Measurements from ENCODE around the gene ASCL3.

ASCL3 gene

GRCh38 chr11:8947230-8947943 is 4.6 kb upstream of the ASCL3 start:
- Histone ChIP-seq H3K36me3 (ENCODE audit: low read length) (peaks cover 32% of the 10 kb centered on the region), H3K4me3 (ENCODE audit: insufficient read depth, low read length, poor library complexity, severe bottlenecking) (no peak overlapping the region), H3K4me2 (ENCODE audit: low read depth, low read length, poor library complexity, severe bottlenecking) (no peak overlapping the region), H2AFZ (ENCODE audit: low read depth, low read length, severe bottlenecking) (no peak overlapping the region), H3K9ac (ENCODE audit: low read length) (no peak overlapping the region), H3K9me2 (replicated peaks; ENCODE audit: insufficient read depth, low read length) (no peaks in the 10 kb centered on the region), H3F3A (ENCODE audit: insufficient read depth) (no peaks in the 10 kb centered on the region; the same call in 1 of the 2 replicates), H3K9me3 (ENCODE audit: insufficient read depth, low read length) (no peaks in the 10 kb centered on the region), H3K27ac (ENCODE audit: low read depth, low read length) (no peak overlapping the region), H3K79me2 (ENCODE audit: insufficient read depth, low read length) (no peaks in the 10 kb centered on the region), H3K27me3 (ENCODE audit: low read length) (no peaks in the 10 kb centered on the region), H4K20me1 (ENCODE audit: low read depth, low read length) (peaks cover 7% of the 10 kb centered on the region; the same call in 1 of the 2 replicates)
- no peak for TF ChIP-seq CTCF (IDR thresholded peaks at IDR 0.05; ENCODE audit: insufficient read depth, low read length, poor library complexity, severe bottlenecking)
- no peak for TF ChIP-seq EZH2phosphoT487 (conservative IDR thresholded peaks at IDR 0.05; ENCODE audit: low read length)

GRCh38 chr11:8941341-8942103 is 1.3 kb downstream of the ASCL3 start:
- H3K27ac ChIP-seq (ENCODE audit: low read depth, low read length): no peak overlapping the region
- no peaks in the 10 kb centered on the region for H3K36me3 ChIP-seq (ENCODE audit: low read length)
- TF ChIP-seq EZH2phosphoT487 (conservative IDR thresholded peaks at IDR 0.05; ENCODE audit: low read length) (no peak), CTCF (IDR thresholded peaks at IDR 0.05; ENCODE audit: insufficient read depth, low read length, poor library complexity, severe bottlenecking) (no peak)
- H3K4me2 ChIP-seq (ENCODE audit: low read depth, low read length, poor library complexity, severe bottlenecking): no peak overlapping the region
- no peak overlapping the region for H2AFZ ChIP-seq (ENCODE audit: low read depth, low read length, severe bottlenecking)
- no peak overlapping the region for H3K4me3 ChIP-seq (ENCODE audit: insufficient read depth, low read length, poor library complexity, severe bottlenecking)
- H3K9ac ChIP-seq (ENCODE audit: low read length): no peak overlapping the region
- no peaks in the 10 kb centered on the region for H4K20me1 ChIP-seq (ENCODE audit: low read depth, low read length)
- no peaks in the 10 kb centered on the region for H3F3A ChIP-seq (ENCODE audit: insufficient read depth)
- H3K9me3 ChIP-seq (ENCODE audit: insufficient read depth, low read length): no peaks in the 10 kb centered on the region
- H3K79me2 ChIP-seq (ENCODE audit: insufficient read depth, low read length): no peaks in the 10 kb centered on the region
- no peaks in the 10 kb centered on the region for H3K27me3 ChIP-seq (ENCODE audit: low read length)
- no peaks in the 10 kb centered on the region for H3K9me2 ChIP-seq (replicated peaks; ENCODE audit: insufficient read depth, low read length)

- no peak overlapping the region for H3K4me2 ChIP-seq (ENCODE audit: low read depth, low read length, poor library complexity, severe bottlenecking)
Observed at GRCh38 chr11:8937659-8938058, 5.2 kb downstream of the ASCL3 start.

More at GRCh38 chr11:8937659-8938058, 5.2 kb downstream of the ASCL3 start:
- Histone ChIP-seq H3K27ac (ENCODE audit: low read depth, low read length) (no peak overlapping the region), H4K20me1 (ENCODE audit: low read depth, low read length) (no peaks in the 10 kb centered on the region), H2AFZ (ENCODE audit: low read depth, low read length, severe bottlenecking) (no peak overlapping the region), H3K4me3 (ENCODE audit: insufficient read depth, low read length, poor library complexity, severe bottlenecking) (no peak overlapping the region), H3K36me3 (ENCODE audit: low read length) (no peaks in the 10 kb centered on the region), H3F3A (ENCODE audit: insufficient read depth) (no peaks in the 10 kb centered on the region), H3K9ac (ENCODE audit: low read length) (no peak overlapping the region), H3K27me3 (ENCODE audit: low read length) (no peaks in the 10 kb centered on the region), H3K79me2 (ENCODE audit: insufficient read depth, low read length) (no peaks in the 10 kb centered on the region), H3K9me3 (ENCODE audit: insufficient read depth, low read length) (no peaks in the 10 kb centered on the region), H3K9me2 (replicated peaks; ENCODE audit: insufficient read depth, low read length) (no peaks in the 10 kb centered on the region)
- TF ChIP-seq EZH2phosphoT487 (conservative IDR thresholded peaks at IDR 0.05; ENCODE audit: low read length): no peak
- TF ChIP-seq CTCF (IDR thresholded peaks at IDR 0.05; ENCODE audit: insufficient read depth, low read length, poor library complexity, severe bottlenecking): no peak
